K562 (cell line): ENCODE measurements around the gene AREL1. TPM values are rescaled to one million over a fixed set of nuclear protein-coding genes. Genes with fewer than 3 reads are reported as not detected.

Experiments
- FOXP1 ChIP-seq: sonication (generic); formaldehyde crosslinking; IDR thresholded peaks from 2 replicates; pipeline ENCODE4 v1.8.0; 2022; ENCODE audit warnings: mild to moderate bottlenecking, missing genetic modification reagents
- HOMEZ ChIP-seq: fragments of 250-450 bp; sonication (Bioruptor Pico); IDR thresholded peaks from 2 replicates; pipeline ENCODE4 v1.4.0; 2020; ENCODE audit warnings: mild to moderate bottlenecking, moderate library complexity
- NCOA1 ChIP-seq: fragments of 450-650 bp; IDR thresholded peaks from 2 replicates; pipeline ENCODE4 v1.6.1; 2016; ENCODE audit warnings: low read depth
- PCBP1 ChIP-seq: fragments of 200-400 bp; formaldehyde crosslinking; IDR thresholded peaks from 2 replicates; pipeline ENCODE4 v1.6.1; 2018; ENCODE audit warnings: mild to moderate bottlenecking, low read depth, low read length; ENCODE audit not compliant: poor library complexity, severe bottlenecking
- polyA plus RNA-seq, 8 experiments: library from polyadenylated mRNA; depleted of rRNA in 4 of 8; stranded (reverse) in 5 of 8; unstranded in 3 of 8; fragments of >200 nt; fragmentation: Nextera tagmentation in 2 of 8; fragmentation: Illumina TruSeq in 1 of 8; extraction: Ambion mirVana in 2 of 8; extraction: Trizol in 1 of 8; gene quantifications; 2 replicates each; pipeline versions ENCODE4 v1.2.1 to v1.2.3, GENCODE V29; 2011 to 2014; ENCODE audit warnings: inconsistent platforms in 1 of 8, missing spikeins in 1 of 8
- total RNA-seq, 7 experiments: library from RNA; depleted of rRNA in 6 of 7; stranded (reverse); fragments of >200 nt in 6 of 7; fragmentation: Illumina TruSeq in 2 of 7; extraction: Trizol in 2 of 7; gene quantifications; 2 replicates each; pipeline versions ENCODE4 v1.2.1 to v1.2.3, GENCODE V29; 2011 to 2021; ENCODE audit warnings: low replicate concordance in 1 of 7
- TF ChIP-seq, protein P1 (sequence below): fragments of 200-800 bp; sonication (Bioruptor generic); IDR thresholded peaks from 2 replicates; pipeline ENCODE4 v1.6.1; 2016; ENCODE audit warnings: missing genetic modification characterization, missing compliant biosample characterization
- TF ChIP-seq, protein P2 (sequence below), 3 experiments: IDR thresholded peaks in 2 of 3; conservative IDR thresholded peaks in 1 of 3; 2 replicates each; pipeline ENCODE4 v1.5.1; 2011 to 2012; ENCODE audit warnings: low read length in 3 of 3, mild to moderate bottlenecking in 3 of 3, control low read depth in 2 of 3, improper control_type of control experiment in 1 of 3, inconsistent platforms in 1 of 3, low read depth in 1 of 3, mixed read lengths in 1 of 3, moderate library complexity in 1 of 3; ENCODE audit not compliant: insufficient read depth in 2 of 3
- TF ChIP-seq, protein P3 (sequence below): sonication (generic); formaldehyde crosslinking; IDR thresholded peaks from 2 replicates; pipeline ENCODE4 v1.4.0; 2020; ENCODE audit warnings: mild to moderate bottlenecking, missing genetic modification reagents

AREL1 gene
- total and polyA plus RNA-seq, 9 of the 15 experiments (the other 6 are each of a cell fraction or from before 2014, with no cell fraction given) = 6.0 to 24.8 (median 16.6) TPM

DNA sequence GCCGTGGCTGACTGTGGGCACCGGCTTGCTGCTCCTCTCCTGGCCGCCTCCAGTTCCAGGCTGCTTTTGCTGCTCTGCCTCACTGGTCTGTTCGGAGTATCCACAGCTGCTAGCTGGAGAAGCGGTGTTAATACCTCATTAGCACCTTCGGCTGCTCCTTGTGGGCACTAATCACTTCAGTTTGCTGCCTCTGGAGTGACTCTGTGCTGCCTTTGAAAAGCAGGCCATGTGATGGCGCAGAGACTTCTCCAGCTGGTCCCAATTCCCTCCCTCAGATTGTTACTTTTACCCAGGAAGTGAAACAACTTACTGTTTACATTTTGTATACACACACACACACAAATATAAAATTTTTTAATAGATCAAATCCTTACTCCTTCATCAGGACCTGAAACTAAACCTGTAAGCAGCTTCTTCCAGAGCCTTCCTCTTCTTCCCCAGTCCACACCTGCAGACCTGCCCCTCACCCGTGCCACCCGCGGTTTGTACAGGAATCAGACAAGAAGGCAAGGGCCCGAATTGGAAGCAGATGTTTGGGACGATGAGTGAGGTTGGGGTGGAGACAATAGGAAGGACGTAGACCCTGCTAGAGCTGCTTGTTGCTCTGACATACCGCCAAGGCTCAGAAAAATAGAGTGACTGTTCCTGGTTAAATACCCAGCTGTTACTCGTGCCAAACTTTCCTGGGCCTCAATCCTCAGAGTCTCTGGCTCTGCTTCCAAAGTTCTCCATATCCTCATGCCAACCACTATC, 59.3 kb downstream of the AREL1 start (continued):
- TF ChIP-seq, protein P1, sequence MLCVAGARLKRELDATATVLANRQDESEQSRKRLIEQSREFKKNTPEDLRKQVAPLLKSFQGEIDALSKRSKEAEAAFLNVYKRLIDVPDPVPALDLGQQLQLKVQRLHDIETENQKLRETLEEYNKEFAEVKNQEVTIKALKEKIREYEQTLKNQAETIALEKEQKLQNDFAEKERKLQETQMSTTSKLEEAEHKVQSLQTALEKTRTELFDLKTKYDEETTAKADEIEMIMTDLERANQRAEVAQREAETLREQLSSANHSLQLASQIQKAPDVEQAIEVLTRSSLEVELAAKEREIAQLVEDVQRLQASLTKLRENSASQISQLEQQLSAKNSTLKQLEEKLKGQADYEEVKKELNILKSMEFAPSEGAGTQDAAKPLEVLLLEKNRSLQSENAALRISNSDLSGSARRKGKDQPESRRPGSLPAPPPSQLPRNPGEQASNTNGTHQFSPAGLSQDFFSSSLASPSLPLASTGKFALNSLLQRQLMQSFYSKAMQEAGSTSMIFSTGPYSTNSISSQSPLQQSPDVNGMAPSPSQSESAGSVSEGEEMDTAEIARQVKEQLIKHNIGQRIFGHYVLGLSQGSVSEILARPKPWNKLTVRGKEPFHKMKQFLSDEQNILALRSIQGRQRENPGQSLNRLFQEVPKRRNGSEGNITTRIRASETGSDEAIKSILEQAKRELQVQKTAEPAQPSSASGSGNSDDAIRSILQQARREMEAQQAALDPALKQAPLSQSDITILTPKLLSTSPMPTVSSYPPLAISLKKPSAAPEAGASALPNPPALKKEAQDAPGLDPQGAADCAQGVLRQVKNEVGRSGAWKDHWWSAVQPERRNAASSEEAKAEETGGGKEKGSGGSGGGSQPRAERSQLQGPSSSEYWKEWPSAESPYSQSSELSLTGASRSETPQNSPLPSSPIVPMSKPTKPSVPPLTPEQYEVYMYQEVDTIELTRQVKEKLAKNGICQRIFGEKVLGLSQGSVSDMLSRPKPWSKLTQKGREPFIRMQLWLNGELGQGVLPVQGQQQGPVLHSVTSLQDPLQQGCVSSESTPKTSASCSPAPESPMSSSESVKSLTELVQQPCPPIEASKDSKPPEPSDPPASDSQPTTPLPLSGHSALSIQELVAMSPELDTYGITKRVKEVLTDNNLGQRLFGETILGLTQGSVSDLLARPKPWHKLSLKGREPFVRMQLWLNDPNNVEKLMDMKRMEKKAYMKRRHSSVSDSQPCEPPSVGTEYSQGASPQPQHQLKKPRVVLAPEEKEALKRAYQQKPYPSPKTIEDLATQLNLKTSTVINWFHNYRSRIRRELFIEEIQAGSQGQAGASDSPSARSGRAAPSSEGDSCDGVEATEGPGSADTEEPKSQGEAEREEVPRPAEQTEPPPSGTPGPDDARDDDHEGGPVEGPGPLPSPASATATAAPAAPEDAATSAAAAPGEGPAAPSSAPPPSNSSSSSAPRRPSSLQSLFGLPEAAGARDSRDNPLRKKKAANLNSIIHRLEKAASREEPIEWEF (CRISPR knock-in tag) = no peak
- TF ChIP-seq, protein P2, sequence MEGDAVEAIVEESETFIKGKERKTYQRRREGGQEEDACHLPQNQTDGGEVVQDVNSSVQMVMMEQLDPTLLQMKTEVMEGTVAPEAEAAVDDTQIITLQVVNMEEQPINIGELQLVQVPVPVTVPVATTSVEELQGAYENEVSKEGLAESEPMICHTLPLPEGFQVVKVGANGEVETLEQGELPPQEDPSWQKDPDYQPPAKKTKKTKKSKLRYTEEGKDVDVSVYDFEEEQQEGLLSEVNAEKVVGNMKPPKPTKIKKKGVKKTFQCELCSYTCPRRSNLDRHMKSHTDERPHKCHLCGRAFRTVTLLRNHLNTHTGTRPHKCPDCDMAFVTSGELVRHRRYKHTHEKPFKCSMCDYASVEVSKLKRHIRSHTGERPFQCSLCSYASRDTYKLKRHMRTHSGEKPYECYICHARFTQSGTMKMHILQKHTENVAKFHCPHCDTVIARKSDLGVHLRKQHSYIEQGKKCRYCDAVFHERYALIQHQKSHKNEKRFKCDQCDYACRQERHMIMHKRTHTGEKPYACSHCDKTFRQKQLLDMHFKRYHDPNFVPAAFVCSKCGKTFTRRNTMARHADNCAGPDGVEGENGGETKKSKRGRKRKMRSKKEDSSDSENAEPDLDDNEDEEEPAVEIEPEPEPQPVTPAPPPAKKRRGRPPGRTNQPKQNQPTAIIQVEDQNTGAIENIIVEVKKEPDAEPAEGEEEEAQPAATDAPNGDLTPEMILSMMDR (IDR thresholded peaks at IDR 0.05 in 2 of 3, conservative IDR thresholded peaks at IDR 0.05 in 1 of 3; ENCODE audit: insufficient read depth in 2 of 3, low read depth in 1 of 3, low read length in 3 of 3) = no peak
- no peak for TF ChIP-seq HOMEZ (CRISPR knock-in tag)
- TF ChIP-seq, protein P3, sequence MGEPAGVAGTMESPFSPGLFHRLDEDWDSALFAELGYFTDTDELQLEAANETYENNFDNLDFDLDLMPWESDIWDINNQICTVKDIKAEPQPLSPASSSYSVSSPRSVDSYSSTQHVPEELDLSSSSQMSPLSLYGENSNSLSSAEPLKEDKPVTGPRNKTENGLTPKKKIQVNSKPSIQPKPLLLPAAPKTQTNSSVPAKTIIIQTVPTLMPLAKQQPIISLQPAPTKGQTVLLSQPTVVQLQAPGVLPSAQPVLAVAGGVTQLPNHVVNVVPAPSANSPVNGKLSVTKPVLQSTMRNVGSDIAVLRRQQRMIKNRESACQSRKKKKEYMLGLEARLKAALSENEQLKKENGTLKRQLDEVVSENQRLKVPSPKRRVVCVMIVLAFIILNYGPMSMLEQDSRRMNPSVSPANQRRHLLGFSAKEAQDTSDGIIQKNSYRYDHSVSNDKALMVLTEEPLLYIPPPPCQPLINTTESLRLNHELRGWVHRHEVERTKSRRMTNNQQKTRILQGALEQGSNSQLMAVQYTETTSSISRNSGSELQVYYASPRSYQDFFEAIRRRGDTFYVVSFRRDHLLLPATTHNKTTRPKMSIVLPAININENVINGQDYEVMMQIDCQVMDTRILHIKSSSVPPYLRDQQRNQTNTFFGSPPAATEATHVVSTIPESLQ (CRISPR knock-in tag) = no peak
- no peak for TF ChIP-seq NCOA1
- no peak for TF ChIP-seq PCBP1
- no peak for TF ChIP-seq FOXP1 (CRISPR knock-in tag)
